Fibroblast of villous mesenchyme (primary cell): ENCODE data around the gene SKAP1. TPM values are rescaled to one million over a fixed set of nuclear protein-coding genes. Genes with fewer than 3 reads are reported as not detected.
"Not testable (repeated sequence)": the region's sequence is repeated elsewhere in the genome, so short reads cannot be mapped to it uniquely, and the experiment has no call there.

Experiments used
- DNase-seq: peaks from one replicate; pipeline ENCODE4 v3.0.0-alpha.2; 2010; ENCODE audit warnings: low read depth
- H3K4me3 ChIP-seq: 2 replicates; pipeline ENCODE4 v1.5.1; 2011; ENCODE audit warnings: low read depth, mild to moderate bottlenecking, low read length
- total RNA-seq: library from RNA; depleted of rRNA; stranded (reverse); fragments of >200 nt; gene quantifications from 2 replicates; pipeline ENCODE4 v1.2.3, GENCODE V29; 2012
- TF ChIP-seq, protein P1 (sequence below): IDR thresholded peaks from 2 replicates; pipeline ENCODE4 v1.5.1; 2012; ENCODE audit warnings: low read depth, mild to moderate bottlenecking, low read length; ENCODE audit not compliant: insufficient read depth

The SKAP1 gene
- total RNA-seq, 1 donor, result not detected

DNA sequence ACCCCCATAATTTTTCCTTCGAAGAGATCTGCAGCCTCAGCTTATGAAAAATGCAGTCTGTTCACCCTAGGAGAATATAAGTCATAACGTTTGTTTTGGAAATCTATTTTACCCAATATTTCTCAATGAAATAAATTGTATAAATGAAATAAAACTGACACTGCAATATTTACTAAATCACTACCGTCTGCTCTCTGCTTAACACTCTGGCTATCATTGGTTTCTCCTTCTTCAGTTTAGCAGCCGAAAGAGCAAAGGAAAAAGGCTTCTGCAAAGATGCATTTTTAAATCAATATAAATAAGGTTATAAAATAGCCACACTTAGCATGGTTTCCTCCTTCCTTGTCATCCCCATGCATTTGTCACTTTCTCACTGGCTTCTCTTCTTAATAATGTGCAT lies 174.3 kb downstream of the SKAP1 start:
- H3K4me3 ChIP-seq, result no peak overlapping the region
- TF ChIP-seq, protein P1, sequence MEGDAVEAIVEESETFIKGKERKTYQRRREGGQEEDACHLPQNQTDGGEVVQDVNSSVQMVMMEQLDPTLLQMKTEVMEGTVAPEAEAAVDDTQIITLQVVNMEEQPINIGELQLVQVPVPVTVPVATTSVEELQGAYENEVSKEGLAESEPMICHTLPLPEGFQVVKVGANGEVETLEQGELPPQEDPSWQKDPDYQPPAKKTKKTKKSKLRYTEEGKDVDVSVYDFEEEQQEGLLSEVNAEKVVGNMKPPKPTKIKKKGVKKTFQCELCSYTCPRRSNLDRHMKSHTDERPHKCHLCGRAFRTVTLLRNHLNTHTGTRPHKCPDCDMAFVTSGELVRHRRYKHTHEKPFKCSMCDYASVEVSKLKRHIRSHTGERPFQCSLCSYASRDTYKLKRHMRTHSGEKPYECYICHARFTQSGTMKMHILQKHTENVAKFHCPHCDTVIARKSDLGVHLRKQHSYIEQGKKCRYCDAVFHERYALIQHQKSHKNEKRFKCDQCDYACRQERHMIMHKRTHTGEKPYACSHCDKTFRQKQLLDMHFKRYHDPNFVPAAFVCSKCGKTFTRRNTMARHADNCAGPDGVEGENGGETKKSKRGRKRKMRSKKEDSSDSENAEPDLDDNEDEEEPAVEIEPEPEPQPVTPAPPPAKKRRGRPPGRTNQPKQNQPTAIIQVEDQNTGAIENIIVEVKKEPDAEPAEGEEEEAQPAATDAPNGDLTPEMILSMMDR, result no peak
- no peak for DNase-seq

- H3K4me3 ChIP-seq, result no peak overlapping the region
- DNase-seq, result no peak
- TF ChIP-seq, protein P1, result no peak
These were observed 175.1 kb downstream of the SKAP1 start for GRCh38 chr17:48254896-48255295.

DNA sequence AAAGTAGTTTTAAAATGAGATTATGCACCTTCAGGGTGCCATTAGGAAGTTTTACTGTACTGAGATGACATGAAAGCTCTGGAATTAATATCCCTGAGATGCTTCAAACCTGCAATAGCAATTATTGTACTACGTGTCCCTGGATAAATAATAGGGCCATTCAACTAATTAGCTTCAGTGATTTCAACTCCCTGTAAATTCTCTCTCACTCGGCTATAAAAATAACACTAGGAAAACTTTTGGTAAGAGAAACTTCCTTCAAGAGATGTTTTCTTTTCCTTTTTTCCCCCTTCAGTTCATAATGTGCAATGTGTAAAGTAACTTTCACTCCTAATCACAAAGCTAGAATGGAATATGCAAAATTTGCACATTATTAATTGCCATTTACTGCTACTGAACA lies 176.0 kb downstream of the SKAP1 start:
- H3K4me3 ChIP-seq, result no peak overlapping the region
- TF ChIP-seq, protein P1, result no peak
- no peak for DNase-seq

DNA sequence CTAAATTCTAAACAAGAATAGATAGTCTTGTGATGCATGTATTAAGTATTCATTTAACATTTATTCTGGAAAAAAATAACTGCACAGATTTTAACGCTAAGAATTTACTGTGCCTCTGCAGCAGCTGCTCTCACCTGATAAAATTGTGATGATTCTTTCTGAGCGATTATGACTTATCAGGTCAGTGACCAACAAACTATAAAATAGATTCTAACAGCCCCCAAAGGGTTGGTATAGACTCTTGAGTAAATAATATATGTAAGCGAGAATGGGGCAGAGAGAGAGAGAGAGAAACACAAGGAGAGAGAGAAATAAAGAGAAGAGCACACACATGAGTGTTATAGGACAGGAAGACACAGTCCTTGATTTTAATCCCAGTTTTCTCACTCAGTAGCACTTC lies 178.1 kb downstream of the SKAP1 start:
- no peak for DNase-seq
- TF ChIP-seq, protein P1, result no peak
- H3K4me3 ChIP-seq, result no peak overlapping the region

- no peak for DNase-seq
- no peak overlapping the region for H3K4me3 ChIP-seq
- TF ChIP-seq, protein P1, result no peak
These were observed 179.1 kb downstream of the SKAP1 start for GRCh38 chr17:48250949-48251348.

GRCh38 chr17:48250059-48250458 lies 180.0 kb downstream of the SKAP1 start:
- H3K4me3 ChIP-seq, DNase-seq: not testable (repeated sequence)

DNA sequence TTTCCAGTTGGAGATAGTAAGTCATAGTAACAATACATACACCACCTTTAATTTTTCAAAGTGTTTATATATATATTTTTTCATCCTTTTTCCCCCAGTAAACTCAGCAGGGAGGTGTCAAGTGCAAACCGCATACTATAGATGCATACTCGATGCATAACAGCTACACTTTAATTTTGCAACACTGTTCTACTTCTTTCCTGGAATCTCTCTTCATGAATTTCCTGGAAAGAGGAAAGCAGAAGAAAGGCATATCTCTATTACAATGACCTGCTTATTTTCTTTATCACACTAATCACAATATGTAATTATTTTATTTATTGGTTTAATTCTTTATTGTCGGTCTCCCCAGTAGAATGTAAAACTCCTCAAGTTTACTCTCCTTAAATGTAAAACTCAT lies 182.4 kb downstream of the SKAP1 start:
- DNase-seq, result no peak
- H3K4me3 ChIP-seq, result no peak overlapping the region
- TF ChIP-seq, protein P1, result no peak

- TF ChIP-seq, protein P1, result no peak
- H3K4me3 ChIP-seq, result no peak overlapping the region
- DNase-seq, result no peak
These were observed 183.0 kb downstream of the SKAP1 start for GRCh38 chr17:48247038-48247437.
